Skin epidermis (tissue), 12 donors: Measurements from ENCODE around the gene WDR37.
"Not testable (repeated sequence)": the region's sequence is repeated elsewhere in the genome, so short reads cannot be mapped to it uniquely, and the experiment has no call there.

ENCODE experiments used
- H3K27ac ChIP-seq, 21 experiments: fragments of 200-600 bp; sonication (generic) in 11 of 21; one replicate each; pipeline ENCODE4 v1.5.0; 2020; ENCODE audit warnings: mild to moderate bottlenecking in 3 of 21, inconsistent platforms in 2 of 21, moderate library complexity in 2 of 21
- H3K4me3 ChIP-seq, 7 experiments: fragments of 200-600 bp; sonication (generic) in 2 of 7; one replicate each; pipeline ENCODE4 v1.5.0; 2020; ENCODE audit warnings: inconsistent platforms in 2 of 7, mild to moderate bottlenecking in 2 of 7, moderate library complexity in 1 of 7

The WDR37 gene

DNA sequence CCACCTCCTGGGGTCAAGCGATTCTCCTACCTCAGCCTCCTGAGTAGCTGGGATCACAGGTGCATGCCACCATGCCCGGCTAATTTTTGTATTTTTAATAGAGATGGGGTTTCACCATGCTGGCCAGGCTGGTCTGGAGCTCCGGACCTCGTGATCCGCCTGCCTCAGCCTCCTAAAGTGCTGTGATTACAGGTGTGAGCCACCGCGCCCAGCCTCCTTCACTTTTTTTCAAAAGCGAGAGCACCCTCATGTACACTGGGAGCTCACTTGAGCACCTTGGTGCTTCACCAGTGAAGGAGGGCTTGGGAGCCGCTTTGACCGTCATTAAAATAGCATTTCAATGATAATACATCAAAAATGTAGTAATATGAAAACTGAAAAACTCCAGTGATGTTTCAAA, 102.4 kb downstream of the WDR37 start:
- H3K27ac ChIP-seq, H3K4me3 ChIP-seq: not testable (repeated sequence)

DNA sequence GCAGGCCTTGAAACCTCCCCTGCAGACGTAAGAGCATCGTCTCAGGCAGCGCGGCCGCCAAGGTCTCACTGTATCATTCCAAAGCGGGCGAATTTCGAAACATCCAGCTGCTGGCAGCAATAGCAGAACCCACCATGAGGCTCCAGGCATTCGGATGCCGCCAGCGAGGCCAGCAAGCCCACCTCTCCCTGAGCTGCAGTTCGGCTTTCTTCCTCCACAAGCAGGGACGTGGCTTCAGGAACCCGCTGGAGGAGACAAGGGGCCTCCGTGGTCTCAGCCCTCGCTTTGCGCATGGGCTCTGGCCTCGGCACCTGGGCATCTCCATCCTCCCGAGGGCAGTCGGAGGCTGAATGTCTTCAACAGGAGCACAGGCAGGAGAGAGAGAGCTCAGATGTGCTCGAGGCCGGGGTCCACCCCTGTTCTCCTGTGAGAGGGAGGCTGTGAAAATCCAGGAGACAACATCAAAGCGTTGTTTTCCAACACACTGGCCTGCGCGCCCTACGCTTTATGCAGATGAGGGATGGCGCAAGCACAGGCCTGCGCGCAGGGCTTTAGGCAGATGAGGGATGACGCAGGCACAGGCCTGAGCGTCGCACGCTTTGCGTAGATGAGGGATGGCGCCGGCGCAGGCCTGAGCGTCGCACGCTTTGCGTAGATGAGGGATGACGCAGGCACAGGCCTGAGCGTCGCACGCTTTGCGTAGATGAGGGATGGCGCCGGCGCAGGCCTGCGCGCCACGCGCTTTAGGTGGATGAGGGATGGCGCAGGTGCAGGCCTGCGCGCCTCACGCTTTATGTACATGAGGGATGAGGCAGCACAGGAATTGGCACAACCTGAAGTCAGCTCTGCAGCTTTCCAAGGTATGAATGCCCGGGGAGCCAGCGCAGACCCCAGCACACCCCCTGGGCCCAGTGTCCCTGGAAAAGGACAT, 103.2 kb downstream of the WDR37 start:
- Histone ChIP-seq H3K4me3 (no peak overlapping the region), H3K27ac (no peak overlapping the region)

DNA sequence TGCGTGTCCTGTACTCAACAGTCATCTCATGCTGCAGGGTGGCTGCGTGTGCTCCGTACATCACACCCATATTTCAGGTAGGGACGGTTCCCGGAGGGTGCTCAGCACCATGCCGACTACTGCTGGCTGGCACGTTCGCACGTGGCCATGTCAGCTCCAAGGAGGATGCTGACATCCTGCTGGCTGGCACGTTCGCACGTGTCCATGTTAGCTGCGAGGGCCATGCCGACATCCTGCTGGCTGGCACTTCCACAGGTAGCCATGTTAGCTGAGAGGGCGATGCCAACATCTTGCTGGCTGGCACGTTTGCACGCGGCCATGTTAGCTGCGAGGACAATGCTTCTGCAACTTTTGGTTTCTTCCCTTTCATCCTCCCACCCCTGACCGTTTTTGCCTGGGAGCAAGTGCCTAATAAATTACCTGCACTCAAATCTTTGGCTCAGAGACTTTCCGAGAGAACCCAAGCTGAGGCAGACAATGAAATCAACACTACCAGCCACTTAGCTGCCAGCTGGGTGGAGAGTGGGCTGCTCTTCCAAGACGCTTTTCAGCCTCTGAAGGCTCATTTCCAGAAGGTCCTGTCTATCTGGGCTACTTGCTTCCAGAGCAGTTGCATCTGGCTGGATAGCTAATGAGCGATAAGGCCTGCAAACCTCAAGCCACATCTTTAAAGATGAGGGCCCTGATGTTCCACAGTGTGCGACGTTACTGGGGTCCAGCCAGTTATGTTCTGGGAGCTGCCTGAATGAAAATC, 104.6 kb downstream of the WDR37 start:
- Histone ChIP-seq H3K27ac (no peak overlapping the region), H3K4me3 (no peak overlapping the region)

DNA sequence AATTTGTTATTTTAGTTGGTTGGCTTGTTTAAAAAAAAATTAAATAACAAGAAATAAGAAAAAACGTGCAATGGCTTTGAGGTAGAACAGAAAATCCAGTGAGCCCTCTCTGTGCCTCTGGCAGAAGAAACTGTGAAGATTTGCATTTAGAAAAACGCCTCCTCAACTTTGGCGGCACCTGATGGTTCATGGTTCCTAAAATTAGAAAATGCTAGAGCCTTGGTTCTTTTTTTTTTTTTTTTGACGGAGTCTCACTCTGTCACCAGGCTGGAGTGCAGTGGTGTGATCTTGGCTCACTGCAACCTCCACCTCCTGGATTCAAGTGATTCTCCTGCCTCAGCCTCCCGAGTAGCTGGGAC, 105.1 kb downstream of the WDR37 start:
- H3K27ac ChIP-seq, H3K4me3 ChIP-seq: not testable (repeated sequence)

DNA sequence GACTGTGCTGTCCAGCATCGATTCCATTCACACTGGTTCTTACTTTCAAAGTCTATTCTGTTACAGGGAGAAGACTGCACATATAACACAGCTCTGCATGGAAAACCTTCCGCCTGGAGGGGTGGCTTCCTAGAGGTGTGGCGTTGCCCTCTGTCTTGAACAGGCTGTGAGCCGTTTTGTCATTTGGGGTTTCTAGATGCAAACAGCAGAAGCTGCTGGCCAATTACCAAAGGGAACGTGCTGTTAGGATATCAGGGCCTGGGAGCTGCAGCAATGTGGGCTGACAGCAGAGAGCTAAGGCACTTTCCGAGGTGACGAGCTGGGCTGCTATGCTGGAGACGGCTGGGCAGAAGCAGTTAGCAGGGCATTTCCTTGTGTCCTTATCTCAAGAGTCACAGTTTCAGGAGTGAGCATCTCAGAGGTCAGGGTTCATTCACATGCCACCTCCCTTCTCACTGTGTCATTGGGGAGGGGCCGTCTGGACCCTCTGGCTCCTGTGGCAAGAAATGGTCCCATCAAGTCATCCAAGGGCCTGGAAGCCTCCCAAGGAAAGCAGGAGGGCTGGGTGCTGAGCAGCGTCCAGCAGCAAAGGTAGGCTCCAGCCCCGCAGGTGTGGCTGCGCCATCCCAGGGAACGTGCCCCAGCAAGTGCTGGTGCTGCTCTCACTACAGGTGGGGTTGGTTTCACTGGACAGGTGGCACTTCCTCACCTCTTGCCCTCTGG, 106.5 kb downstream of the WDR37 start:
- no peak overlapping the region for H3K27ac ChIP-seq
- no peak overlapping the region for H3K4me3 ChIP-seq

DNA sequence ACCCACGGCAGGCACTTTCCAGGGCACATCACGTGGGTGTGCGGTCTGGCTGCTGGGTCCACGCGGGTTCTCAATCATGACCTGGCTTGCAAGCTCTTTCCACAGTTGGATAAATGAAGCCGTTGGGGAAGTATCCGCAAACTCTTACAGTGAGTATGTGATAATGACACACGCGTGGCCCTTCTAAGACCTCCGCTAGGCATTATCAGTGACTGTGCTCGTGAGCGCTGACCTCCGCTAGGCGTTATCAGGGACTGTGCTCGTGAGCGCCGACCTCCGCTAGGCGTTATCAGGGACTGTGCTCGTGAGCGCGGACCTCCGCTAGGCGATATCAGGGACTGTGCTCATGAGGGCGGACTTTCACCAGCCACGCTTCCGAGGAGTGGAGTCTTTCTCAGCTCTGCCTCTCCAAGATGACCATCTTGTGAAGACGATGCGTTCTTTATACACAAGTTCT, 107.0 kb downstream of the WDR37 start:
- Histone ChIP-seq H3K27ac (no peak overlapping the region), H3K4me3 (no peak overlapping the region)

DNA sequence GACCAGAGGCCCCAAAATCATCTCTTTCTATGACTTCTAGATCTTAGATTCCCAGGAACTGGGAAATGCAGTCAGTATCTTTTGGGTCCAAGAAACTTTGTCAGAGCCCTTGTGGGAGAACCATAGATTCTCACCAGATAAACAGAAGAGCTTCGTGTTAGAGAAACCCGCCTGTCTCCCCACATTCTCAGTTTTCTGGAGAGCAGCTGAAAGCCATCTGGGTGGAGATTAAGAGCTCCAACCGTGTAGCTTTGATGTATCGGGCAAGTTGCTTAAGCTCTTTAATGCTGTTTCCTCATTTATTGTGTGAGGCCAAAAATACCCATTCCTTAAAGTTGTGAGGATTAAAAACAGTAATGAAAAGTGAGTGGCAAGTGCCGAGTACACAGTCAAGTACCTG, 107.6 kb downstream of the WDR37 start:
- no peak overlapping the region for H3K4me3 ChIP-seq
- no peak overlapping the region for H3K27ac ChIP-seq

DNA sequence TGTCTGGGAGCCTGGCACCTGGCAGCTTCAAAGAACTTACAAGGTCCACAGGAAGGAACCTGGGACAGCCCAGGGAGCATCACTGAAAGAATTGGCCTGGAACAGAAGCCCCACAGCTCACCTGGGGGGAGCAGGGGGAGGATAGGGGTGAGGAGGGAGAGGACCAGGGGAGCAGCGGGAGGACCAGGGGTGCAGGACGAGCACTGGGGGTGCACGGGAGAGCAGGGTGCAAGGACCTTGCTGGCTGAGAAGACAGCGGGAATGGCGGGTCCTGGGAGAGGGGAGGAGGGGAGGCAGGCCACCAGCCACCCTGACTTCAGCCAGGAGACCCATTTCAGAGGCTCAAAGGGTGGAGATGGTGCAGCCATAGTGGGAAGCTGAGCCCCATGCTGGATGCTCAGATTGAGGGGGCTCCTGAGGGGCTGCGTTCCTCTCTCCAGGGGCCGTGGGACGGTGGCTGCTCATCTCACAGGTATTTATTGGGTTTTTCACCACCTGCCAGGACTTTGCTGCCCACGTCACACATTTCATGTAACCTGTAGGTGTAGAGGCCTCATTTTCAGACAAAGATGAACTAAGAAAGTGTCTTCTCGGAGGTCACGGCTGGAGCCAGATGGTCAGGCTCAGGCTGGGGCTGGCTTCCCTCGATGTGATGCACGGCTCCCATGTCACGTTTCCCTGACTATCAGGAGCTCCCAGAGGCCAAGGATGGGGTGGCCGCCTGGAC, 110.1 kb downstream of the WDR37 start:
- Histone ChIP-seq H3K27ac (no peak overlapping the region), H3K4me3 (no peak overlapping the region)

DNA sequence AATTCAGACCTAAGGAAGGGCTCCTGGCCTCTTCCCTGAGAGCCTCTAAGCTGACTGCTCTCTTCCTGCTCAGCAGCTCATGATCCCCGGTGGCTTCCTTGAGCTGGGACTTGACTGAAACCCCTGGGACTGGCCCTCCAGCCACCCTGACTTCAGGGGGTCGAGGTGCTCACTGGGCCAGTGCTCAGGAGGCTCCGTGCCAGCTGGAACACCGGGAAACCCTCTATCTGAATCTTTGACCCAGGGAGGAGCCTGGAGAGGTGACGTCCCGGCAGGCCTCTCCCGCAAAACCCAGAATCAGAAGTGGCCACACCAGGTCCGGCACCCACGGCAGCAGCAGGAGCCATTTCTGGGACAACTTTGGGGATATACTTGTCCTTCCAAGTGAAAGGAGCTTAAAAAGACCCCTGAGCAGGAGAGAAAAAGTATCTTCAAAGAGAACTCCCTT, 110.7 kb downstream of the WDR37 start:
- Histone ChIP-seq H3K4me3 (no peak overlapping the region), H3K27ac (no peak overlapping the region)

DNA sequence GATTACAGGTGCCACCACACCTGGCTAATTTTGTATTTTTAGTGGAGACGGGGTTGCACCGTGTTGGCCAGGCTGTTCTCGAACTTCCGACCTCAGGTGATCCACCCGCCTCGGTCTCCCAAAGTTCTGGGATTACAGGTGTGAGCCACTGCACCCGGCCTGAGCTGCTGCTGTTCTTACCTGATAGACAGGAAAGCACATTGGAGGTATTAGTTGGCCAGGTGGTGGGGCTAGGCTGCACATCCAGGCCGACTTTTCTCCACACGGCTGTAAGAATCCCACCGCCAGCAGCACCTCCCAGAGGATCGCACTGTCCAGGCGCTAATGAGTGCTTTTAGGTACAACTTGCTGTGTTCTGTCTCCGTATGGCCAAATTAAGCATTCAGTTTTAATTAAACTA, 112.6 kb downstream of the WDR37 start:
- Histone ChIP-seq H3K4me3 (no peak overlapping the region), H3K27ac (no peak overlapping the region)

DNA sequence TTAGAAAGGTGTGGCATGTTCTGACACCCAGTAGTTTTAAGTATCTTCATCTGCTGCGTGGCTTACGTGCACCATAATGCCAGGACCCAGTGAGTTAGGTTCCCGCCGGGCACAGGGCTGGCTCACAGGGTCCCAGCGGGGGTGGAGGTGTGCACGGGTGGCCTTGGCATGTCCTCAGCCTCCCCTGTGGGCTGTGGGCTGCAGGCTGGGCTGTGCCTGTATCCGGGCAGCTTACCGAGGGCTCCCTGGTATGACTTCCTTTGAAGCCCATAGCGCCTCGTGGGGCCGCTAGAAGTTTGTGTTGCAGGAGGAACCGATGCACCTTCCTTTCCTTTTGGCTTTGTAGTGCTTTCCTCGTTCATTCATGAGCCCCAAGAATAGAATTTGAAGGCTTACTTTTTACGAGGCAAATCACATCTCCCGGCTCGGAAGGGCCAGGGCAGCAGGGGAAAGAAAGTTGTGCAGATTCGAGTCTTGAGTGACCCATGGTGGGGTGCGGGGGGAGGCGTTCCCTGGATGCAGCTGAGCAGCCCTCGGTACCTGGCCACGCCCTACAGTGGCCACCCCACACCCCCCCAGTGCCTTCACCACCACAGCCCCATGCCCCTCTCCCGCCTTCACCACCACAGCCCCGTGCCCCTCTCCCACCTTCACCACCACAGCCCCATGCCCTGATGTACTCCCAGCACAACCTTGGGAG, 113.2 kb downstream of the WDR37 start:
- Histone ChIP-seq H3K27ac (no peak overlapping the region), H3K4me3 (no peak overlapping the region)

DNA sequence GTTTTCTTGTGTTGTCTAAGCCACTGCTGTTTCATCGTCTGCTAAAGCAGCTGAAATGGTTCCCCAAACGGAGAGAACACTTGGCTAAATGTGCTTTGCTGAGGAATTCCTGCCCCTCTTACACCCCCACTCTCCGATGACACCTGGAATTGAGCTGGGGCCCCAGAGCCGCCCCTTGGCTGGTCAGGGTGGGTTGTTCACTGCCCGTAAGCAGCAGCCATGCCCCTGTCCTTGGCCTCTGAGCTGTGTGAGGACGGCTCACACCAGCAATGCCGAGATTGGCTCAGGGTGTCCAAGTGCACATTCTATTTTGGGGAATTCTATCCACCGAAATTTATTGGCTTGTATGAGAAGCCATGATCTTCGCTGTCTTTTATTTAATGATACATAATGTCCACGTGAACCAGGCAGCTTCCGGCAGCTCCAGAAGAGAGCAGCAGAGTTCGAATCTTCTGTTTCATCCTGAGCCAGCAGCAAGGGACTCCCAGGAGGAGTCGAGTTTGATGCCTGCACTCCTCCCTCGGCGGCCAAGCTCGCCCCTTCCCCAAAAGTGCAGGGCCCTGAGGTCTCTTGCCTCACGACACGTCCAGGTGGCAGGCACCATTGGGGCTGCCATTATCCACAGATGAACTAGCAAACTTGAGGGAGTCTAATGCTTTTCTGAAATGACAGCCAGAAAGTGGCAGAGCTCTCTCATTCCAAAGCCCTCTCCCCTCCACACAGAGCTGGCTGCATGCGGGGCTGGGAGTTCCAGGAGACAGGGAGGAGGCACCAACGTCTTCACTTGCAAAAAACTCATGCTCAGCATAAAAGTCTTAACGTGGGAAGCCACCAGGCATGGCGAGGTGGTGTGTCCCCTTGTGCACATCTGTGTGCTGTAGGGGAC, 114.0 kb downstream of the WDR37 start:
- Histone ChIP-seq H3K27ac (no peak overlapping the region), H3K4me3 (no peak overlapping the region)

DNA sequence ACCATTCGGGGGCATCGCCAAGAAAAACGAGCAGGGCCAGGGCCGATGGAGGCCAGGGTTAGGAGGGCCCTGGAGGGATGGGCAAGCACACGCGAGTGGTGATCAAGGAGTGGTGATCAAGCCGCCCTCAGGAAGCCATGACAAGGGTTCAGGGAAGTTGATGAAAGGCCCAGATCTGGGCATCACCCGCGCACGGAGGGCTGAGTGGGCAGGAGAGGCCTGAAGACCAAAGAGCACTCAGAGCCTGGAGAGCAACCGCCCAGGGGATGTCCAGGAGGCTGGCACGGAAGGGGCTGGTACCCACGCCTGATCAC, 114.6 kb downstream of the WDR37 start:
- Histone ChIP-seq H3K4me3 (no peak overlapping the region), H3K27ac (no peak overlapping the region)

DNA sequence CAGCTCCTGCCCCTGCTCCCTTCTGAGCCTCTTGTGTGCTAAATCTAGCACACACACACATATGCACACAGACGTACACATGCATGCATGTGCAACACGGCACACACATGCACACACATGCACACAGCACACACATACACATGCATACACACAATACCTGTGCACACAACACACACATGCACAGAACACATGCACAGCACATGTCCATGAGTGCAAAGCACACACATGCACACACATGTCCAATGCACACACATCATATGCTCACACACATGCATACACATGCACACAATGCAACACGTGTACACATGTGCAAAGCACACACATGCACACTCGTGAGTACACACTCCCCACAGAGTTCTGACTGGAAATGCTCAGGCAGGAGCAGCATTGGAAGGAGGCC, 115.0 kb downstream of the WDR37 start:
- no peak overlapping the region for H3K27ac ChIP-seq
- no peak overlapping the region for H3K4me3 ChIP-seq

DNA sequence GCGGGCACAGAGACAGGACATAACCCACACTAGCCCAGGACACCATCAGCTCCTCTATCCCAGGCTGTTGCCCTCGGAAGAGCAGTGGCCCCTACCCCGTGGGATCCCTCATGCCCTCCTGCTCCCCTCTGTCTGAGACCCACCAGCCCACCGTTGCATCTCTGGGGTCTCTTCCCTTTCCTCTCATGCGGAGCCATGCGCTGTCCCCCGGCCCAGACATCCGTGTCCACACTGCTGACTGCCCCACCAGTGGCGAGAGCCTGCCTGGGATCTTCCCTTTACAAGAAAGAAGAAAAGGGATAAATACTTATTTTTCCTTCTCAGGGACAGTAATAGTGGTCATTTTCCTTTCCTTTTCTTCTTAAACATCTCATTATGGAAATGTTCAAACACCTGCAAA, 115.4 kb downstream of the WDR37 start:
- Histone ChIP-seq H3K27ac (no peak overlapping the region), H3K4me3 (no peak overlapping the region)

DNA sequence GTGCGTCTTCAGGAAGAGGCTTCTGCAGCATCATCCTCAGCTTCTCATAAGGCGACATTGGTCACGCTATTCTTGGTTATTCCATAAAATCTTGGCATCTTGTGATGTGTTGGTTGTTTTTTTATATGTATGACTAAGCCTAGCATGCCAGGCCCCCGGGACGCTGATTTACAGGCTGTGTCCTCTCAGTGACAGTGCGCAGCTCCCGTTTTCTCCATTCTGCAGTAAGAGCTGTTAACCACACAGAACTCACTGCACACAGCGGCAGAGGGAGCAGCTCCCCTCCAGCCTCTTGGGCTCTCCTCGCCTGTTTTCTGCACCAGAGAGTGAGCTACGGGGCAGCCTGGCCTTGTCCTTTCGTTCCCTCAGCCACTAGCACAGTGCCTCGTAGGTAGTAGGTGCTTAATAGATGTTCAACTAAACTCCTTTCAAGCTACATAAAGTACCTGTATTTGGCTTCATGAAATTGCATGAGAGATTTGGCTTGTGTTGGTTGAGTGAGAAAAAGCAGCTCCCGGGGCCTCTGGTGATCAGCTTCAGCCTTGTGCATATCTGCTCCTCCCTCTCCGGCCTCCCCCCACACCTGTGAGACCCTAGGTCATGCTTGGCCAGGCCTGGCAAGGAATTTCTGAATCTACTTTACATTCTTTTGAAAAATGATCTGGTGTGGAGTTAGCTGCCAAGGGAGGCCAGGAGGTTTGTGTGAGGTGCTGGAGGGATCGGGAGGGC, 116.2 kb downstream of the WDR37 start:
- Histone ChIP-seq H3K27ac (no peak overlapping the region), H3K4me3 (no peak overlapping the region)

DNA sequence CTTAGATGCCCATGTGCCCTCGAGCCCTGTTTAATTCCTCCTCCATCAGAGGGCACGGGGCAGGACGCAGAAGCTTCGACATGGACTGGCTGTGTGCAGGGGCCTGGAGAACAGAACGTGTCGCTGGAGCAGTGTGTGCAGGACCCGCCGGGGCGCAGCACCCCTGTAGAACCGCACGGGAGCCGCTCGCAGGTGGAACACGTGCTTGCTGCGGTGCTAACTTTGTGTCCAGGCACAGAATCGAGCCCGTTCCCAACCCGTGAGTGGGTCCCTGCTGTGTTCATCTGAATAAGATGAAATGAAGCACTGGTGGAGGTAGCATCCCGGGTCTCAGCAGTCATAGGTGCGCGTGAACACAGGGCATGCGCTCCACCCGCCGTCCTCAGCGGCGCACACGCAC, 116.9 kb downstream of the WDR37 start:
- no peak overlapping the region for H3K4me3 ChIP-seq

DNA sequence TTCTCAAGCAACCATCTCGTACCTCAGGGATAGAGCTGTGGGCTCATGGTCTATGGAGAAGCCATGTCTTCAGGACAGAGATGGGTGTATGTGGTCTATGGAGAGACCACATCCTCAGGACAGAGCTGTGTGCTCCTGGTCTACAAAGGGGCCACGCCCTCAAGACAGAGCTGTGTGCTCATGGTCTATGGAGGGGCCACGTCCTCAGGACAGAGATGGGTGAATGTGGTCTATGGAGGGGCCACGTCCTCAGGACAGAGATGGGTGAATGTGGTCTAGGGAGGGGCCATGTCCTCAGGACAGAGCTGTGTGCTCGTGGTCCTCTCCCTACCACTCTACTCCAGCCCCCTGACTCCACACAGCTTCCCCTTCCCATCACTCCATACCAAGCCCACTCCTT, 117.8 kb downstream of the WDR37 start:
- no peak overlapping the region for H3K27ac ChIP-seq
- H3K4me3 ChIP-seq: no peak overlapping the region

More for the DNA sequence above, 116.9 kb downstream of the WDR37 start:
- no peak overlapping the region for H3K27ac ChIP-seq
